OCI-LY7 (cell line): ENCODE data around the gene TPRN. TPM values are rescaled to one million over a fixed set of nuclear protein-coding genes. Genes with fewer than 3 reads are reported as not detected.

Source experiments
- Bru-seq: library from RNA; stranded (reverse); fragments of 400-500 nt; gene quantifications from one replicate; lab custom pipeline; 2021; lab: Mats Ljungman, UMichigan
- BruChase-seq, 2 experiments: library from RNA; stranded (reverse); fragments of 400-500 nt; gene quantifications; one replicate each; lab custom pipeline; 2021; lab: Mats Ljungman, UMichigan
- BruUV-seq: library from RNA; stranded (reverse); fragments of 400-500 nt; replicated peaks from 2 replicates; lab custom pipeline; 2021; lab: Mats Ljungman, UMichigan
- CTCF ChIA-PET: fragments of 300-600 bp; sonication (Branson Sonifier 250); formaldehyde crosslinking; loops from one replicate; lab custom pipeline; 2022; ENCODE audit warnings: antibody characterized with exemption; ENCODE audit not compliant: unreplicated experiment; lab: Charles Lee
- POLR2A ChIA-PET: fragments of 300-600 bp; sonication (Branson Sonifier 250); formaldehyde crosslinking; loops from one replicate; lab custom pipeline; 2022; ENCODE audit warnings: antibody characterized with exemption; lab: Charles Lee
- DNase-seq: peaks from one replicate; pipeline ENCODE4 v3.0.0-alpha.2; 2015; ENCODE audit warnings: low spot score
- H2AFZ ChIP-seq: fragments of 200-600 bp; sonication (generic), shearing (Covaris generic); 2 replicates; pipeline ENCODE4 v1.6.1; 2014; ENCODE audit warnings: mild to moderate bottlenecking, antibody characterized with exemption, low read length, moderate library complexity
- H3K27ac ChIP-seq: fragments of 200-600 bp; sonication (generic); 2 replicates; pipeline ENCODE4 v1.5.1; 2014; ENCODE audit warnings: mixed run types, low read depth, mild to moderate bottlenecking, moderate library complexity, low read length, inconsistent platforms; ENCODE audit not compliant: poor library complexity, severe bottlenecking
- H3K36me3 ChIP-seq: fragments of 200-600 bp; sonication (generic); 2 replicates; pipeline ENCODE4 v1.6.1; 2014; ENCODE audit warnings: mild to moderate bottlenecking, antibody characterized with exemption, low read length, moderate library complexity, mixed read lengths; ENCODE audit not compliant: insufficient read depth
- H3K4me1 ChIP-seq: fragments of 200-600 bp; sonication (generic); 2 replicates; pipeline ENCODE4 v1.5.1; 2014; ENCODE audit warnings: mild to moderate bottlenecking, low read length; ENCODE audit not compliant: insufficient read depth, poor library complexity, severe bottlenecking
- H3K4me2 ChIP-seq: fragments of 200-600 bp; sonication (generic); 2 replicates; pipeline ENCODE4 v1.6.1; 2014; ENCODE audit warnings: mild to moderate bottlenecking, low read length
- H3K4me3 ChIP-seq: fragments of 200-600 bp; sonication (generic); 2 replicates; pipeline ENCODE4 v1.5.1; 2014; ENCODE audit warnings: mild to moderate bottlenecking, low read depth, low read length; ENCODE audit not compliant: poor library complexity, severe bottlenecking
- H3K79me2 ChIP-seq: fragments of 200-600 bp; sonication (generic); 2 replicates; pipeline ENCODE4 v1.6.1; 2016; ENCODE audit warnings: low read depth, mild to moderate bottlenecking, low read length, moderate library complexity, mixed read lengths; ENCODE audit not compliant: insufficient read depth
- H3K9me2 ChIP-seq: fragments of 200-600 bp; sonication (generic); 2 replicates; pipeline ENCODE4 v1.6.1; 2016; ENCODE audit warnings: mild to moderate bottlenecking, low read length, mixed read lengths; ENCODE audit not compliant: insufficient read depth
- H3K9me3 ChIP-seq: fragments of 200-600 bp; sonication (generic); 2 replicates; pipeline ENCODE4 v1.6.1; 2014; ENCODE audit warnings: mild to moderate bottlenecking, mixed run types, low read length, mixed read lengths
- H4K20me1 ChIP-seq: fragments of 200-600 bp; sonication (generic); 2 replicates; pipeline ENCODE4 v1.6.1; 2014; ENCODE audit warnings: mild to moderate bottlenecking, antibody characterized with exemption, low read length, moderate library complexity, mixed read lengths; ENCODE audit not compliant: insufficient read depth
- EZH2phosphoT487 ChIP-seq: fragments of 200-600 bp; sonication (generic); IDR thresholded peaks from 2 replicates; pipeline ENCODE4 v1.6.1; 2018; ENCODE audit warnings: low read depth, borderline replicate concordance, mild to moderate bottlenecking, mixed run types, antibody characterized with exemption, low read length, moderate library complexity, mixed read lengths
- intact Hi-C: fragments of 100-400 bp; cut with micrococcal nuclease; formaldehyde crosslinking; loops from one replicate; pipeline ENCODE4 v1.10.0; 2022; ENCODE audit not compliant: unreplicated experiment
- long read RNA-seq: library from polyadenylated mRNA; stranded (forward); transcript quantifications from one replicate; pipeline ENCODE4 v2.0.0, GENCODE V29; 2022
- total RNA-seq, 2 experiments: library from RNA; depleted of rRNA in 1 of 2; stranded (reverse); fragments of >200 nt in 1 of 2; shearing (Covaris generic) in 1 of 2; gene quantifications; 2 replicates each; pipeline ENCODE4 v1.2.3, GENCODE V29; 2014 to 2022
- TF ChIP-seq, protein P1 (sequence below): fragments of 200-600 bp; sonication (generic); conservative IDR thresholded peaks from 2 replicates; pipeline ENCODE4 v1.5.1; 2014; ENCODE audit warnings: mild to moderate bottlenecking, antibody characterized with exemption, low read length, moderate library complexity, mixed read lengths

Gene TPRN, protein sequence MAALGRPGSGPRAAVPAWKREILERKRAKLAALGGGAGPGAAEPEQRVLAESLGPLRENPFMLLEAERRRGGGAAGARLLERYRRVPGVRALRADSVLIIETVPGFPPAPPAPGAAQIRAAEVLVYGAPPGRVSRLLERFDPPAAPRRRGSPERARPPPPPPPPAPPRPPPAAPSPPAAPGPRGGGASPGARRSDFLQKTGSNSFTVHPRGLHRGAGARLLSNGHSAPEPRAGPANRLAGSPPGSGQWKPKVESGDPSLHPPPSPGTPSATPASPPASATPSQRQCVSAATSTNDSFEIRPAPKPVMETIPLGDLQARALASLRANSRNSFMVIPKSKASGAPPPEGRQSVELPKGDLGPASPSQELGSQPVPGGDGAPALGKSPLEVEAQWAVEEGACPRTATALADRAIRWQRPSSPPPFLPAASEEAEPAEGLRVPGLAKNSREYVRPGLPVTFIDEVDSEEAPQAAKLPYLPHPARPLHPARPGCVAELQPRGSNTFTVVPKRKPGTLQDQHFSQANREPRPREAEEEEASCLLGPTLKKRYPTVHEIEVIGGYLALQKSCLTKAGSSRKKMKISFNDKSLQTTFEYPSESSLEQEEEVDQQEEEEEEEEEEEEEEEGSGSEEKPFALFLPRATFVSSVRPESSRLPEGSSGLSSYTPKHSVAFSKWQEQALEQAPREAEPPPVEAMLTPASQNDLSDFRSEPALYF
- total RNA-seq (2014; rRNA removed; shearing (Covaris generic)), result 9.0 and 10.3 TPM in 2 replicates
- 15.3 and 15.9 TPM in 2 replicates for total RNA-seq (2022)
- Bru-seq, nascent RNA, result percentile 38 among the genes with signal in this experiment
- BruChase-seq, experiment 1, labeled RNA remaining after a 6-hour chase, result percentile 50 among the genes with signal in this experiment
- percentile 51 among the genes with signal in this experiment for BruChase-seq, experiment 2, labeled RNA remaining after a 2-hour chase
- long read RNA-seq, transcript TPRN-202 (4 exons, 2,661 nt), result major isoform, 8 of 11 reads
- long read RNA-seq, partial matches to known transcripts, result 1 of 11 reads
- long read RNA-seq, other reads (novel, unspliced or antisense), result 1 of 11 reads

DNA sequence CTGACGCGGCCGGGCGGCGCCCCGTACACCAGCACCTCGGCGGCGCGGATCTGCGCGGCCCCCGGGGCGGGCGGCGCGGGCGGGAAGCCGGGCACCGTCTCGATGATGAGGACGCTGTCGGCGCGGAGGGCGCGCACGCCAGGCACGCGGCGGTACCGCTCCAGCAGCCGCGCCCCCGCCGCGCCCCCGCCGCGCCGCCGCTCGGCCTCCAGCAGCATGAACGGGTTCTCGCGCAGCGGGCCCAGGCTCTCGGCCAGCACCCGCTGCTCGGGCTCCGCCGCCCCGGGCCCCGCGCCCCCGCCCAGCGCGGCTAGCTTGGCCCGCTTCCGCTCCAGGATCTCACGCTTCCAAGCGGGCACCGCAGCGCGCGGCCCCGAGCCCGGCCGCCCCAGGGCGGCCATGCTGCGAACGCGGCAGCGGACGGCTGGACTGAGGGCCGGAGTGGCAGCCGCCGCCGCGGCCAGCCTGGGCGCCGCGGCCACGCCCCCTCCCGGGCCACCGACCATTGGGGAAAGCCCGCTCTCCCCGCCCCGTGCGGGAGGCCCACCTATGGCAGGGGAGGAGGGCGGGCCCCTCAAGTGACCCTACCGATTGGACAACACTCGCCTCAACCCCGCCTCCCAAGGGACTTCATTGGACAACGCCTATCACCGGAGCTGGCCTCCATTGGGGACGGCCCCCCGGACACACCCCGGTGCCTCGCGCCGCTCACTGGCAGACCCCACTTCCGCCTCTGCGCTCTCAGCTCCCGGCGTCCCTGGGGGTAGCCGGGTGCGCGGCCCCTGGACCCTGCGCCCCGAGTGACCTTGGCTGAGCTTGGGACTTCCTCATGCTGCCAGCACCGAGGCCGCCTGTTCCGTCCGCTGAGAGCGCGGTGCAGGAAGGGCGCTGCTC, at the start of gene TPRN:
TPRN (minus strand) TSS at position 431 of the 894 bp plus-strand sequence; CDS start at position 401, 30 bp downstream.
- peaks cover 4% of the 10 kb centered on the region; the same call in 1 of the 2 replicates for H3K36me3 ChIP-seq
- BruUV-seq, result no TSS peak
- intact Hi-C loops, result loop anchor here (1.0 to 2.0 kb wide), 5 partner anchors 22 to 74 kb away; partner anchors contain the start of genes RNF208 and RNF224
- peak within 1 kb of the TSS; percentile 49 for H3K27ac ChIP-seq
- H3K79me2 ChIP-seq, result peaks cover 42% of the 10 kb centered on the region
- ChIA-PET POLR2A (interaction anchor here (0.6 to 2.5 kb wide), 6 partner anchors 12 to 400 kb away, joined by 3 to 16 read pairs (median 4); partner anchors contain the start of genes ANAPC2, MAN1B1, SSNA1 and TUBB4B), CTCF (interaction anchor here (0.6 kb wide), 1 partner anchor 12 kb away, joined by 3 read pairs; the partner anchor contains the start of gene ANAPC2)
- DNase-seq, result peak; percentile 100
- no peaks in the 10 kb centered on the region for H3K9me2 ChIP-seq
- H3K9me3 ChIP-seq, result no peaks in the 10 kb centered on the region
- H3K4me2 ChIP-seq, result peak within 1 kb of the TSS; percentile 97
- TF ChIP-seq, protein P1, sequence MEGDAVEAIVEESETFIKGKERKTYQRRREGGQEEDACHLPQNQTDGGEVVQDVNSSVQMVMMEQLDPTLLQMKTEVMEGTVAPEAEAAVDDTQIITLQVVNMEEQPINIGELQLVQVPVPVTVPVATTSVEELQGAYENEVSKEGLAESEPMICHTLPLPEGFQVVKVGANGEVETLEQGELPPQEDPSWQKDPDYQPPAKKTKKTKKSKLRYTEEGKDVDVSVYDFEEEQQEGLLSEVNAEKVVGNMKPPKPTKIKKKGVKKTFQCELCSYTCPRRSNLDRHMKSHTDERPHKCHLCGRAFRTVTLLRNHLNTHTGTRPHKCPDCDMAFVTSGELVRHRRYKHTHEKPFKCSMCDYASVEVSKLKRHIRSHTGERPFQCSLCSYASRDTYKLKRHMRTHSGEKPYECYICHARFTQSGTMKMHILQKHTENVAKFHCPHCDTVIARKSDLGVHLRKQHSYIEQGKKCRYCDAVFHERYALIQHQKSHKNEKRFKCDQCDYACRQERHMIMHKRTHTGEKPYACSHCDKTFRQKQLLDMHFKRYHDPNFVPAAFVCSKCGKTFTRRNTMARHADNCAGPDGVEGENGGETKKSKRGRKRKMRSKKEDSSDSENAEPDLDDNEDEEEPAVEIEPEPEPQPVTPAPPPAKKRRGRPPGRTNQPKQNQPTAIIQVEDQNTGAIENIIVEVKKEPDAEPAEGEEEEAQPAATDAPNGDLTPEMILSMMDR, result no peak
- no peak for TF ChIP-seq EZH2phosphoT487
- H4K20me1 ChIP-seq, result peaks cover 7% of the 10 kb centered on the region; the same call in 1 of the 2 replicates
- H3K4me3 ChIP-seq, result peak within 1 kb of the TSS; percentile 76
- no peak within 1 kb of the TSS for H2AFZ ChIP-seq
- peaks cover 33% of the 10 kb centered on the region for H3K4me1 ChIP-seq

DNA sequence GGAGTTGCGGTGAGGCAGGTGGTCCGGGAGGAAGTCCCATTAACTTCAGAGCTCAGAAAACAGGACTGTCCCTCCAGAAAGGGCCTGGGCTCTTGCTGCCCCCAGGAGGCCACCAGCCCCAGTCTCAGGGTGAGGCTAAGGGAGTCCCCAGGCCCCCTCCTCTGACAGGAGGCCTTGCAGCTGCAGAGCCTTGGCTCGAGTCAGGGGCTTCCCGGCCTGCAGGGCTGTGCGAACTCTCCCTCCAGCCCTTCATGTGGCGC, 47.3 kb upstream of the TPRN start:
- H3K79me2 ChIP-seq, result peaks cover 3% of the 10 kb centered on the region; the same call in 1 of the 2 replicates
- peaks cover 38% of the 10 kb centered on the region for H3K4me1 ChIP-seq

More for the DNA sequence above, 47.3 kb upstream of the TPRN start:
- Histone ChIP-seq H3K36me3 (peaks cover 14% of the 10 kb centered on the region), H2AFZ (no peak overlapping the region), H3K4me2 (no peak overlapping the region), H3K9me3 (no peaks in the 10 kb centered on the region), H3K9me2 (no peaks in the 10 kb centered on the region), H4K20me1 (0 out of 2 replicates have a peak, but pooled peaks cover 2% of the 10 kb centered on the region), H3K4me3 (no peak overlapping the region), H3K27ac (no peak overlapping the region)
- POLR2A ChIA-PET, result no interaction called here
- DNase-seq, result no peak
- no peak for TF ChIP-seq EZH2phosphoT487
- TF ChIP-seq, protein P1, result no peak
- CTCF ChIA-PET, result no interaction called here
- BruUV-seq, result no TSS peak
- intact Hi-C loops, result no loop called here
